Kasumi-1 (cell line): ENCODE data around the gene TBCCD1.
"Not testable (repeated sequence)": the region's sequence is repeated elsewhere in the genome, so short reads cannot be mapped to it uniquely, and the experiment has no call there.

ENCODE experiments used
- DNase-seq, 2 experiments: peaks; one replicate each; lab custom pipeline; 2025; lab: John Stamatoyannopoulos, UW

TBCCD1 gene

GRCh38 chr3:186594591-186595113 lies 27.5 kb upstream of the TBCCD1 start:
- DNase-seq = no peak

GRCh38 chr3:186593862-186594261 lies 26.7 kb upstream of the TBCCD1 start:
- no peak for DNase-seq

- DNase-seq = no peak
These were observed 25.5 kb upstream of the TBCCD1 start for GRCh38 chr3:186592682-186593081.

- no peak for DNase-seq
These were observed 23.6 kb upstream of the TBCCD1 start for GRCh38 chr3:186590580-186591295.

GRCh38 chr3:186589856-186590579 lies 22.9 kb upstream of the TBCCD1 start:
- DNase-seq = no peak

GRCh38 chr3:186589121-186589520 lies 22.0 kb upstream of the TBCCD1 start:
- DNase-seq = peak; percentile 2 to 26

- DNase-seq = no peak
These were observed 21.5 kb upstream of the TBCCD1 start for GRCh38 chr3:186588632-186589031.

- no peak for DNase-seq
These were observed 20.0 kb upstream of the TBCCD1 start for GRCh38 chr3:186587183-186587582.

GRCh38 chr3:186586245-186586644 lies 19.1 kb upstream of the TBCCD1 start:
- not testable (repeated sequence) for DNase-seq

- DNase-seq = no peak
These were observed 16.7 kb upstream of the TBCCD1 start for GRCh38 chr3:186583831-186584230.

GRCh38 chr3:186582541-186582940 lies 15.4 kb upstream of the TBCCD1 start:
- DNase-seq = no peak

- no peak for DNase-seq
These were observed 13.6 kb upstream of the TBCCD1 start for GRCh38 chr3:186580785-186581184.

GRCh38 chr3:186577521-186577920 lies 10.4 kb upstream of the TBCCD1 start:
- DNase-seq = no peak

GRCh38 chr3:186571644-186572013 lies 4.5 kb upstream of the TBCCD1 start:
- DNase-seq = peak; percentile 21 to 39

GRCh38 chr3:186570941-186571643 lies 4.0 kb upstream of the TBCCD1 start:
- DNase-seq = peak in 1 of 2 experiments; percentile 26

- DNase-seq = peak; percentile 99
These were observed 3.2 kb upstream of the TBCCD1 start, which contains the start of gene DNAJB11 for GRCh38 chr3:186570096-186570940. DNAJB11 (plus strand) TSS chr3:186570720; CDS start chr3:186570898, 178 bp downstream.

GRCh38 chr3:186569779-186570095 lies 2.6 kb upstream of the TBCCD1 start:
- DNase-seq = no peak

- not testable (repeated sequence) for DNase-seq
These were observed 2.2 kb upstream of the TBCCD1 start for GRCh38 chr3:186569361-186569760.

GRCh38 chr3:186566772-186567071 lies 417 bp downstream of the TBCCD1 start:
- peak in 1 of 2 experiments; percentile 42 for DNase-seq

GRCh38 chr3:186564586-186564985 lies 2.6 kb downstream of the TBCCD1 start:
- no peak for DNase-seq

- DNase-seq = no peak
These were observed 14.6 kb downstream of the TBCCD1 start for GRCh38 chr3:186552408-186553031.
